Stimulated activated CD8-positive, alpha-beta memory T cell treated with anti-CD3 and anti-CD28 coated beads, Interleukin-4, amount 100 ng/mL, for 4 hours (primary cell): ENCODE data around the gene POFUT1.
A peak's percentile ranks its signal among the peaks of the same experiment; 100 is the strongest.
"Not testable (repeated sequence)": the region's sequence is repeated elsewhere in the genome, so short reads cannot be mapped to it uniquely, and the experiment has no call there.

Source experiments
- DNase-seq, 2 donors: peaks; one replicate each; pipeline ENCODE4 v3.0.0-alpha.2; 2020; ENCODE audit warnings: low read depth in 2 of 2, low spot score in 1 of 2

Gene POFUT1

DNA sequence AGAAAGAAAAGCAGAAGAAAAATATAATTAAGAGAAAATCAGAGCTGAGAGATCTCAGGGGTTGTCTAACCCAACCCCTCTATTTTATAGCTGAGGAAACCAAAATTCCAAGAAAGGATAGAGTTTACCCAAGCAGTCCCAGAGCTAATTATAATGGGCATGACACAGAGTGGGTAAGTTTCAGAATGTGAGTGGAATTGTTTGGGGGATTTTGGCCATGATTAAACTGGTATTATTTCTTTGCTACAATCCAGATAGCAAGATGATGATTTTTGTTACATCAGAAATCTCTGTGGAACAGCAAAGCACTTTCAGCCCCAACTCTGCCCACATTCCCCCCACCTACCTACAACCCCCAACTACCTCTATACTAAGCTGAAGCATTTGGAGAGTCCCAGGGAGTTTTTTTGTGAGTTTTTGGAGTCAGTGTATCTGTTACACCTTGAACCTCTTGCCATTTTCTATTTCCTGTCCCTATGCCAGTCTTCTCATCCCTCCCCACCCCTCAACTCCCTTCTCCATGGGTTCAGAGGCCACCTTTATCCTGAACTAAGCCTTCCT, 24.7 kb downstream of the POFUT1 start:
- no peak for DNase-seq

GRCh38 chr20:32233286-32233685, 25.6 kb downstream of the POFUT1 start:
- DNase-seq = no peak

- DNase-seq = no peak
These were observed 26.6 kb downstream of the POFUT1 start for GRCh38 chr20:32234135-32234808.

GRCh38 chr20:32235331-32236047, 27.8 kb downstream of the POFUT1 start:
- no peak for DNase-seq

DNA sequence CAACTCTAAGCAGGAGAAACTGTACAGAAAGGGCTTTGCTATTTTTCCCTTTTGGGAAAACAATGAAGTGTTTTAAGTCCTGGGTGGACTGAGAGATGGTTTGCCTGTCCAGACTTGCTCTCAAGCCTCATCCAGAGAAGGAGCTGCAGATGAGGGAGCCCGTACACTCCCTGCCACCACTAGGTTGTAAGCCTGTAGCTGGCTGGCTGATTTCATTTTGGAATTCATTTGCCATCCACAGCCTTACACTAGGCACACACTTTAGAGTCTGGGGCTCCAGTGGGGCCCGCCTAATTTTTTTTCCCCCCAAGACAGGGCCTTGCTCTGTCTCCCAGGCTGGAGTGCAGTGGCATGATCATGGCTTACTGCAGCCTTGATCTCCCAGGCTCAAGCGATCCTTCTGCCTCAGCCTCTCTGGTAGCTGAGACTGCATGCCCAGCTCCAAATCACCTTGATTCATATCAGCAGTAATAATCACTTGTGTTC, 28.4 kb downstream of the POFUT1 start:
- DNase-seq = no peak

DNA sequence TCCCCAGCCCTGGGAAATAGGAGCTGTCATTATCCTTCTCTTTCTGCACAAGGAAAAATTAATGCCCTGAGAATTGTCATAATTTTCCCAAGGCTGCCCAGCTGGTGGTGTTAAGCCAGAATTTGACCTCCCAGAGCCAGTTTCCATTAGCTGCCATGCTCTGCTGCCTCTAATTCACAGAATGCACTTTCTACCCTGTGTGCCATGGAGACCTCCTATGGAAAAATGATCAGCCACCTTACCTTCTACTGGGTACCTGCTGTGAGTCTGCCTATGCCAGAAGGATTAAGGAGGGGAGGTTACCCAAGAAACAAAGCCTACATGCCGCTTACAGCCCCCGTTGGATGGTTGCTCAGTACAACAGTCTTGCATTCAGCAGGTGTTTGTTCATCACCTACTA, 29.1 kb downstream of the POFUT1 start:
- DNase-seq = no peak

- DNase-seq = no peak
These were observed 29.7 kb downstream of the POFUT1 start for GRCh38 chr20:32237419-32237818.

DNA sequence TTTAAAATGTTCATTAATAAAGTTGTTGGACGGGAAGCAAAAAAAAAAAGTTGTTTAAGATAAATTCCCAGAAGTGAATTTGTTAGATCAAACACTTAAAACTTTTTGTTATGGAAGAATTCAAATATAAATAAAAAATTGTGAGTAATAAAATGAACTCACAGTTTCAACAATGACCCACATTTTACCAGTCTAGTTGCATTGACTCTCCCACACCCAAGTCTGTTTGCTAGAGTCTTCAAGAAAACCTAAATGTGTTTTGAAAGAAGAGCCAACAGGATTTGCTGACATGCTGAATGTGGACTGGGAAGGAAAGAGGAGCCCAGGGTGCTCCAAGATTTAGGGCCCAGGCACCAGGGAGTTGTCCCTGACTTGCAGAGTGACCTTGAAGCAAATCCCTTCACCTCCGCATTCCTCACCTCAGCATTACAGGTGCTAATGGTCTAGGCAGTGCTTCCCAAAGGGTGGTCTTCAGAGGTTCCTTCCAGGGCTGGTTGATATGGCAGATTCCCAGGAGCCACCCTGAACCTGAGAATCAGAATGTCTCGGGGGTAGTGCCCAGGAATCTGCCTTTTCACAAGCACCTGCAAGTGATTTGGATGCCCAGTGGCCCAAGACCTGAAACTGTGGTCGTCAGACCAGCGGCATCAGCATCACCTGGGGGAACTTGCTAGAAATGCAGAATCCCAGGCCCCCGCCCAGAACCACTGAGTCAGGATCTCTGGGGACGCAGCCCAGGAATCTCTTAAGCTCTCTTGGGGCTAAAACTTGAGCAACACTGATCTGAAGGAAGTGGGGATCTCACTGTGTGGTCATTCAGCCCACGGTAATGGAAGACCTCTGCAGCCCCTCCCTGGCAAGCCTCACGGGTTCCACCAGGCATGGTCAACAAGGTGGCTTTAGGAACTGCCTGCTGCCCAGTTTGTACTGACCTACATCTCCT, 31.1 kb downstream of the POFUT1 start:
- no peak for DNase-seq

GRCh38 chr20:32240205-32240604, 32.5 kb downstream of the POFUT1 start:
- no peak for DNase-seq

DNA sequence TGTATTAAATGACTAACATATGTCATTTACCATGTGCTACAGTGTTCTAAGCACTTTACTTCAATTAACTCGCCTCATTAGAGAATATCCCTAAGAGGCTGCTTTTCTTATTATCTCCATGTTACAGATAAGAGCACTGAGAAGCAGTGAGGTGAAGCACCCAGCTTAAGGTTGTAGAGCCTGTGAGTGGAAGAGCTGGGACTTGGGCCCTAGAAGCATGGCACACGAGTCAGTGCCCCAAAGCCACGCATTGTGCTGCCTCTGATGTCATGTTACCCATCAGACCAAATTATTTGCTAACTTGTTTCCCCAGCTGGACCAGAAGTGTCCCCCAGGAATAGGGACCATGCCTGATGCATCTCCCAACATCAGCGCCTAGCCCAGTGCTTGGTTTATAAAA, 34.1 kb downstream of the POFUT1 start:
- DNase-seq = no peak

GRCh38 chr20:32244150-32244823, 36.6 kb downstream of the POFUT1 start:
- no peak for DNase-seq

GRCh38 chr20:32244959-32245358, 37.3 kb downstream of the POFUT1 start:
- DNase-seq = no peak

DNA sequence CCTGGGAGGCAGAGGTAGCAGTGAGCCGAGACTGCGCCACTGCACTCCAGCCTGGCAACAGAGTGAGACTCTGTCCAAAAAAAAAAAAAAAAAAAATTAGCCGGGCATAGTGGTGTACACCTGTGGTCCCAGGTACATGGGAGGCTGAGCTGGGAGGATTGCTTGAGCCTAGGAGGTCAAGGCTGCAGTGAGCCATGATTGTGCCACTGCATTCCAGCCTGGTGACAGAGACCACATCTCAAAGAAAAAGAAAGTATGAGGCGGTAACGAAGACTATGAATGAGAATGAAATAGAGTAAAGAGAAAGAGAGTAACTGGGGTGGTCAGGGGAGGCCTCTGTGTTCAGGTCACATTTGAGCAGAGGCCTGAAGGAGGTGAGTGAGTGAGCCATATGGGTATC, 38.5 kb downstream of the POFUT1 start:
- DNase-seq = not testable (repeated sequence)

GRCh38 chr20:32248043-32248442, 40.4 kb downstream of the POFUT1 start:
- DNase-seq = no peak

DNA sequence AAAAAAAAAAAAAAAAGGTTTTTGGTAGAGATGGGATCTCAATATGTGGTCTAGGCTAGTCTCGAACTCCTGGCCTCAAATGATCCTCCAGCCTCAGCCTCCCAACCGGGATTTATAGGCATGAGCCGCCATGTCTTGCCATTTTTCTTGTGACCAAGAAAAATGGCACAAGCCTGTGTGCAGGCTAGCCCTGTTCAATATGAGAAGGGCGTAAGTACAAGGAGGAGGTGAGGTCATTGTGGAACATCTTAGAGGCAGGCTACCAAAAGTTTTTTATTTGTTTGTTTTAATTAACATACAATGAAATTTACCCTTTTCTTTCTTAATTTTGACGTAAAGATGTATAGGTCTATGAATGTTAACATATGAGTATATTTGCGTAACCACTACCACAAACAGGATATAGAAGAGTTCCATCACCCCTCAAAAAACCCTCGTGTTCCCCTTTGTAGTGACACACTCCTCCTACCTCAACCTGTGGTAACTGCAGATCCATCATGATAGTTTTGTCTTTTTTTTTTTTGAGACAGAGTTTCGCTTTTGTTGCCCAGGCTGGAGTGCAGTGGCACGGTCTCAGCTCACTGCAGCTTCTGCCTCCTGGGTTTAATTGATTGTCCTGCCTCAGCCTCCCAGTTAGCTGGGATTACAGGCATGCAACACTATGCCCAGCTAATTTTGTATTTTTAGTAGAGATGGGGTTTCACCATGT, 41.5 kb downstream of the POFUT1 start:
- no peak for DNase-seq

DNA sequence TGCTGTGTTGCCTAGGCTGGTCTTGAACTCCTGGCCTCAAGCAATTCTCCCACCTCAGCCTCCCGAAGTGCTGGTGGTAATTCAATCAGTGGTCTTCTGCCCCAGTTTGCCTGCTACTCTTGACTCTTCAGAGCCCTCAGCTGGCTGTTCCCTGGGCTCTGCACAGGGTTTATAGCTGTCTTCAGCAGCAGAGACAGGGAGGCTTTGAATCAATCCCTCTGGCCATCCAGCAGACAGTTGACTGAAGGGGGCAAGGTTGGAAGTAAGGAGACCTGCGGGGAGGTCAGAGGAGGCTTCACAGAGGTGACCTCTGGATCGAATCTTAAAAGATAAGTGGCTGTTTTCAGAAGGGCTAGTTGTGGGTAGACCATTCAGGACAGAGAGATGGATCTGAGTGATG, 43.8 kb downstream of the POFUT1 start:
- DNase-seq = no peak

- DNase-seq = peak; percentile 65 to 67
These were observed 44.5 kb downstream of the POFUT1 start for GRCh38 chr20:32252189-32252588.

GRCh38 chr20:32260973-32261372, 53.3 kb downstream of the POFUT1 start:
- DNase-seq = not testable (repeated sequence)

GRCh38 chr20:32261644-32262043, 54.0 kb downstream of the POFUT1 start:
- no peak for DNase-seq

DNA sequence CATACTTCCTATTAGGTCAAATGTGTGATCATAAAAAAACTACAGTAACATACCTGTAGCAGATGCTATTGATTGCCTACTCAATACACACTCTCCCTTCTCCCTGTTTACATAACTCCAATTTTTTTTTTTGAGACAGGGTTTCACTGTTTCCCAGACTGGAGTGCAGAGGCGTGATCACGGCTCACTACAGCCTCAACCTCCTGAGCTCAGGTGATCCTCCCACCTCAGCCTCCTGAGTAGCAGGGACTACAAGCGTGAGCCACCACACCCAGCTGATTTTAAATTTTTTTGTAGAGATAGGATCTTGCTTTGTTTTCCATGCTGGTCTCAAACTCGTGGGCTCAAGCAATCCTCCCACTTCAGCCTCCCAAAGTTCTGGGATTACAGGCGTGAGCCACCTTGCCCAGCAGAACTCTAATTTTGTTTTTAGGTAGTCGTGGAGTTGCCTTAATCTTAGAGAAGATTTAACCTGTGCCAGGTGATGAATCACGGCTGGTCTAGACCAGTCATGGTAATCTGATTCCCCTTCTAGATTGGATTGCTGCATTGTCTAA, 55.8 kb downstream of the POFUT1 start:
- no peak for DNase-seq
